MV-4-11 (cell line): ENCODE data around the gene PFN4.
"Not testable (repeated sequence)": the region's sequence is repeated elsewhere in the genome, so short reads cannot be mapped to it uniquely, and the experiment has no call there.

ENCODE experiments used
- DNase-seq: peaks from one replicate; lab custom pipeline; 2025; lab: John Stamatoyannopoulos, UW

PFN4 gene

GRCh38 chr2:24111407-24111901 is 11.7 kb downstream of the PFN4 start:
- DNase-seq: no peak

GRCh38 chr2:24110660-24111303 is 12.4 kb downstream of the PFN4 start:
- no peak for DNase-seq

GRCh38 chr2:24109431-24109830 is 13.7 kb downstream of the PFN4 start:
- not testable (repeated sequence) for DNase-seq

GRCh38 chr2:24107336-24107735 is 15.8 kb downstream of the PFN4 start:
- no peak for DNase-seq

- no peak for DNase-seq
Observed at GRCh38 chr2:24106786-24107185, 16.3 kb downstream of the PFN4 start.

GRCh38 chr2:24105816-24106215 is 17.3 kb downstream of the PFN4 start:
- DNase-seq: no peak

GRCh38 chr2:24104906-24105305 is 18.2 kb downstream of the PFN4 start:
- DNase-seq: no peak

GRCh38 chr2:24104110-24104650 is 19.0 kb downstream of the PFN4 start:
- DNase-seq: no peak

GRCh38 chr2:24102677-24103076 is 20.5 kb downstream of the PFN4 start:
- DNase-seq: no peak

GRCh38 chr2:24101992-24102391 is 21.1 kb downstream of the PFN4 start:
- DNase-seq: no peak

- not testable (repeated sequence) for DNase-seq
Observed at GRCh38 chr2:24100732-24101131, 22.4 kb downstream of the PFN4 start.

- DNase-seq: not testable (repeated sequence)
Observed at GRCh38 chr2:24095171-24095677, 27.9 kb downstream of the PFN4 start.

GRCh38 chr2:24093270-24093669 is 29.9 kb downstream of the PFN4 start:
- not testable (repeated sequence) for DNase-seq

- DNase-seq: peak; percentile 93
Observed at GRCh38 chr2:24088821-24089359, 34.2 kb downstream of the PFN4 start.

- DNase-seq: no peak
Observed at GRCh38 chr2:24087032-24087431, 36.1 kb downstream of the PFN4 start.

- no peak for DNase-seq
Observed at GRCh38 chr2:24086241-24086640, 36.9 kb downstream of the PFN4 start.

GRCh38 chr2:24085200-24085489 is 38.0 kb downstream of the PFN4 start:
- DNase-seq: no peak

- DNase-seq: peak; percentile 65
Observed at GRCh38 chr2:24084386-24085199, 38.5 kb downstream of the PFN4 start, which contains the start of gene TP53I3. TSS of gene TP53I3 (minus strand) at chr2:24084834. CDS start at chr2:24084326, 508 bp downstream.

- DNase-seq: peak; percentile 94
Observed at GRCh38 chr2:24083567-24084385, 39.4 kb downstream of the PFN4 start.

GRCh38 chr2:24082787-24083566 is 40.2 kb downstream of the PFN4 start:
- no peak for DNase-seq

GRCh38 chr2:24080701-24081100 is 42.4 kb downstream of the PFN4 start:
- no peak for DNase-seq
